GM18511 (cell line): ENCODE measurements around the gene PRRG2.
"Not testable (repeated sequence)": the region's sequence is repeated elsewhere in the genome, so short reads cannot be mapped to it uniquely, and the experiment has no call there.

Experiments used
- ATAC-seq: cut with Tn5 transposase; IDR thresholded peaks from one replicate; pipeline ENCODE4 v1.9.1; 2021; ENCODE audit warnings: mild to moderate bottlenecking, moderate library complexity; ENCODE audit not compliant: unreplicated experiment

Gene PRRG2

GRCh38 chr19:49599378-49600295, 18.5 kb downstream of the PRRG2 start:
- ATAC-seq, result no peak

- no peak for ATAC-seq
Measured at GRCh38 chr19:49601482-49602038, 20.4 kb downstream of the PRRG2 start.

- no peak for ATAC-seq
Measured at GRCh38 chr19:49602806-49603205, 21.7 kb downstream of the PRRG2 start.

GRCh38 chr19:49605605-49606004, 24.5 kb downstream of the PRRG2 start:
- no peak for ATAC-seq

GRCh38 chr19:49609499-49610092, 28.5 kb downstream of the PRRG2 start:
- ATAC-seq, result no peak

GRCh38 chr19:49613374-49613773, 32.3 kb downstream of the PRRG2 start:
- ATAC-seq, result no peak

- no peak for ATAC-seq
Measured at GRCh38 chr19:49614096-49614833, 33.1 kb downstream of the PRRG2 start.

GRCh38 chr19:49615861-49616260, 34.7 kb downstream of the PRRG2 start:
- ATAC-seq, result no peak

- no peak for ATAC-seq
Measured at GRCh38 chr19:49616532-49616931, 35.4 kb downstream of the PRRG2 start.

GRCh38 chr19:49616945-49617344, 35.8 kb downstream of the PRRG2 start:
- ATAC-seq, result no peak

- ATAC-seq, result not testable (repeated sequence)
Measured at GRCh38 chr19:49617860-49618259, 36.7 kb downstream of the PRRG2 start.

- no peak for ATAC-seq
Measured at GRCh38 chr19:49624967-49625910, 44.1 kb downstream of the PRRG2 start.

- ATAC-seq, result no peak
Measured at GRCh38 chr19:49626226-49626625, 45.1 kb downstream of the PRRG2 start.

- ATAC-seq, result no peak
Measured at GRCh38 chr19:49629659-49630058, 48.5 kb downstream of the PRRG2 start.

GRCh38 chr19:49631014-49631588, 50.0 kb downstream of the PRRG2 start:
- no peak for ATAC-seq

GRCh38 chr19:49631610-49632192, 50.6 kb downstream of the PRRG2 start:
- no peak for ATAC-seq

GRCh38 chr19:49632576-49632975, 51.5 kb downstream of the PRRG2 start:
- no peak for ATAC-seq

GRCh38 chr19:49633273-49633672, 52.2 kb downstream of the PRRG2 start:
- ATAC-seq, result not testable (repeated sequence)

GRCh38 chr19:49635530-49636232, 54.6 kb downstream of the PRRG2 start:
- ATAC-seq, result no peak
